WTC11 (cell line): ENCODE results near the gene AHRR. TPM values are rescaled to one million over a fixed set of nuclear protein-coding genes. Genes with fewer than 3 reads are reported as not detected.

Source experiments
- ATAC-seq: fragments of 200-7000 bp; cut with Tn5 transposase; 2 replicates; pipeline ENCODE4 v1.10.0; 2021; ENCODE audit warnings: mild to moderate bottlenecking, moderate library complexity
- CTCF ChIA-PET: fragments of 300-600 bp; sonication (Branson Sonifier 250); formaldehyde crosslinking; loops from one replicate; lab custom pipeline; 2021; ENCODE audit warnings: antibody characterized with exemption; lab: Charles Lee
- POLR2A ChIA-PET: fragments of 350-600 bp; sonication (Branson Sonifier 250); formaldehyde crosslinking; loops from one replicate; lab custom pipeline; 2021; ENCODE audit warnings: antibody characterized with exemption; lab: Charles Lee
- DNase-seq: peaks from one replicate; pipeline ENCODE4 v3.0.0; 2021; ENCODE audit warnings: low spot score
- H3K27ac Mint-ChIP-seq: 2 replicates; pipeline ENCODE4 v1.8.0; 2021; ENCODE audit warnings: mixed read lengths
- H3K27me3 Mint-ChIP-seq: 2 replicates; pipeline ENCODE4 v1.8.0; 2021; ENCODE audit warnings: low read depth, mild to moderate bottlenecking, moderate library complexity, mixed read lengths
- H3K36me3 Mint-ChIP-seq: 2 replicates; pipeline ENCODE4 v1.8.0; 2021; ENCODE audit warnings: mixed read lengths
- H3K4me1 Mint-ChIP-seq: 2 replicates; pipeline ENCODE4 v1.8.0; 2022; ENCODE audit warnings: mixed read lengths
- H3K4me3 Mint-ChIP-seq: 2 replicates; pipeline ENCODE4 v1.8.0; 2021; ENCODE audit warnings: mild to moderate bottlenecking, moderate library complexity, mixed read lengths
- H3K9me3 Mint-ChIP-seq: 2 replicates; pipeline ENCODE4 v1.8.0; 2021; ENCODE audit warnings: mixed read lengths
- ARID4B ChIP-seq: sonication (generic); formaldehyde crosslinking; IDR thresholded peaks from 2 replicates; pipeline ENCODE4 v1.8.0; 2023; ENCODE audit warnings: missing genetic modification reagents, mild to moderate bottlenecking, borderline replicate concordance
- CREM ChIP-seq: sonication (generic); formaldehyde crosslinking; IDR thresholded peaks from 2 replicates; pipeline ENCODE4 v1.8.1; 2022; ENCODE audit warnings: mild to moderate bottlenecking, missing genetic modification reagents, moderate library complexity
- E2F1 ChIP-seq: sonication (generic); formaldehyde crosslinking; IDR thresholded peaks from 2 replicates; pipeline ENCODE4 v1.8.0; 2022; ENCODE audit warnings: mild to moderate bottlenecking, missing genetic modification reagents
- ELF4 ChIP-seq: sonication (generic); formaldehyde crosslinking; IDR thresholded peaks from 2 replicates; pipeline ENCODE4 v1.8.1; 2022; ENCODE audit warnings: low read depth, mild to moderate bottlenecking, moderate library complexity, missing genetic modification reagents
- ERG ChIP-seq: fragments of 250-450 bp; sonication (Bioruptor Pico); IDR thresholded peaks from 2 replicates; pipeline ENCODE4 v1.8.0; 2021; ENCODE audit warnings: mild to moderate bottlenecking
- ESRRA ChIP-seq: sonication (generic); formaldehyde crosslinking; IDR thresholded peaks from 2 replicates; pipeline ENCODE4 v1.8.1; 2022; ENCODE audit warnings: mild to moderate bottlenecking, missing genetic modification reagents, borderline replicate concordance
- ETV6 ChIP-seq: sonication (generic); formaldehyde crosslinking; IDR thresholded peaks from 2 replicates; pipeline ENCODE4 v1.8.1; 2022; ENCODE audit warnings: mild to moderate bottlenecking, missing genetic modification reagents
- GABPB1 ChIP-seq: sonication (generic); formaldehyde crosslinking; IDR thresholded peaks from 2 replicates; pipeline ENCODE4 v1.8.1; 2023; ENCODE audit warnings: mild to moderate bottlenecking, missing genetic modification reagents
- HMGA2 ChIP-seq: fragments of 250-450 bp; sonication (Bioruptor Pico); IDR thresholded peaks from 2 replicates; pipeline ENCODE4 v1.4.0; 2021; ENCODE audit warnings: mild to moderate bottlenecking, moderate library complexity
- JUN ChIP-seq: sonication (generic); formaldehyde crosslinking; IDR thresholded peaks from 2 replicates; pipeline ENCODE4 v1.8.0; 2023; ENCODE audit warnings: mild to moderate bottlenecking, missing genetic modification reagents
- KAT7 ChIP-seq: sonication (generic); formaldehyde crosslinking; IDR thresholded peaks from 2 replicates; pipeline ENCODE4 v1.8.1; 2023; ENCODE audit warnings: missing genetic modification reagents, mild to moderate bottlenecking, borderline replicate concordance
- MAX ChIP-seq: sonication (generic); formaldehyde crosslinking; IDR thresholded peaks from 2 replicates; pipeline ENCODE4 v1.8.0; 2022; ENCODE audit warnings: mild to moderate bottlenecking, missing genetic modification reagents
- MLX ChIP-seq: sonication (generic); formaldehyde crosslinking; IDR thresholded peaks from 2 replicates; pipeline ENCODE4 v1.8.1; 2023; ENCODE audit warnings: mild to moderate bottlenecking, missing genetic modification reagents, moderate library complexity
- MXD4 ChIP-seq: fragments of 250-450 bp; sonication (Bioruptor Pico); IDR thresholded peaks from 2 replicates; pipeline ENCODE4 v1.8.0; 2021; ENCODE audit warnings: mild to moderate bottlenecking, moderate library complexity, borderline replicate concordance
- NR2C2 ChIP-seq: sonication (generic); formaldehyde crosslinking; IDR thresholded peaks from 2 replicates; pipeline ENCODE4 v1.8.0; 2022; ENCODE audit warnings: mild to moderate bottlenecking, missing genetic modification reagents
- RELA ChIP-seq: sonication (generic); formaldehyde crosslinking; IDR thresholded peaks from 2 replicates; pipeline ENCODE4 v1.8.1; 2022; ENCODE audit warnings: missing genetic modification reagents, mild to moderate bottlenecking, borderline replicate concordance
- RORB ChIP-seq: fragments of 250-450 bp; sonication (Bioruptor Pico); IDR thresholded peaks from 2 replicates; pipeline ENCODE4 v1.9.0; 2021; ENCODE audit warnings: mild to moderate bottlenecking
- SMAD4 ChIP-seq: sonication (generic); formaldehyde crosslinking; IDR thresholded peaks from 2 replicates; pipeline ENCODE4 v1.8.0; 2022; ENCODE audit warnings: mild to moderate bottlenecking, missing genetic modification reagents
- SOX15 ChIP-seq: fragments of 250-450 bp; sonication (Bioruptor Pico); IDR thresholded peaks from 2 replicates; pipeline ENCODE4 v1.9.0; 2021; ENCODE audit warnings: mild to moderate bottlenecking
- USF2 ChIP-seq: sonication (generic); formaldehyde crosslinking; IDR thresholded peaks from 2 replicates; pipeline ENCODE4 v1.8.1; 2023; ENCODE audit warnings: mild to moderate bottlenecking, missing genetic modification reagents, moderate library complexity
- ZBTB21 ChIP-seq: sonication (generic); formaldehyde crosslinking; IDR thresholded peaks from 2 replicates; pipeline ENCODE4 v1.8.1; 2023; ENCODE audit warnings: mild to moderate bottlenecking, missing genetic modification reagents, borderline replicate concordance
- ZBTB43 ChIP-seq: sonication (generic); formaldehyde crosslinking; IDR thresholded peaks from 2 replicates; pipeline ENCODE4 v1.8.1; 2023; ENCODE audit warnings: mild to moderate bottlenecking, missing genetic modification reagents
- ZNF416 ChIP-seq: fragments of 250-450 bp; sonication (Bioruptor Pico); IDR thresholded peaks from 2 replicates; pipeline ENCODE4 v1.9.0; 2021; ENCODE audit warnings: mild to moderate bottlenecking, inconsistent platforms
- ZNF423 ChIP-seq: fragments of 250-450 bp; sonication (Bioruptor Pico); IDR thresholded peaks from 2 replicates; pipeline ENCODE4 v2.1.2; 2022; ENCODE audit warnings: mild to moderate bottlenecking, moderate library complexity
- total RNA-seq: library from RNA; stranded (reverse); gene quantifications from 3 replicates; pipeline ENCODE4 v1.2.3, GENCODE V29; 2021

AHRR gene
- total RNA-seq, 1 experiment from 2014 or later: 4.5 TPM

- TF ChIP-seq JUN (CRISPR knock-in tag): no peak
- no peak for TF ChIP-seq NR2C2 (CRISPR knock-in tag)
- no peak for TF ChIP-seq ZBTB43 (CRISPR knock-in tag)
- no peak for TF ChIP-seq ARID4B (CRISPR knock-in tag)
- TF ChIP-seq SMAD4 (CRISPR knock-in tag): no peak
- TF ChIP-seq MXD4 (CRISPR knock-in tag): no peak
- TF ChIP-seq HMGA2 (CRISPR knock-in tag): no peak
- TF ChIP-seq ETV6 (CRISPR knock-in tag): no peak
- no peak for TF ChIP-seq SOX15 (CRISPR knock-in tag)
- TF ChIP-seq ELF4 (CRISPR knock-in tag): no peak
- no peak for TF ChIP-seq ESRRA (CRISPR knock-in tag)
- TF ChIP-seq KAT7 (CRISPR knock-in tag): no peak
- no peak for TF ChIP-seq GABPB1 (CRISPR knock-in tag)
- TF ChIP-seq MAX (CRISPR knock-in tag): no peak
- TF ChIP-seq ZBTB21 (CRISPR knock-in tag): no peak
- TF ChIP-seq RELA (CRISPR knock-in tag): no peak
- TF ChIP-seq, all 79 proteins: peak for 0
- ATAC-seq (no peak), DNase-seq (no peak)
- ChIA-PET POLR2A (no interaction called here), CTCF (no interaction called here)
- H3K27me3 Mint-ChIP-seq: peaks cover 3% of the 10 kb centered on the region; the same call in 1 of the 2 replicates
- H3K4me3 Mint-ChIP-seq: no peak overlapping the region
- H3K4me1 Mint-ChIP-seq: 0 out of 2 replicates have a peak, but pooled peaks cover 4% of the 10 kb centered on the region
- no peaks in the 10 kb centered on the region for H3K36me3 Mint-ChIP-seq
- no peaks in the 10 kb centered on the region for H3K9me3 Mint-ChIP-seq
- no peak overlapping the region for H3K27ac Mint-ChIP-seq
Measured at GRCh38 chr5:333945-334344, 12.4 kb downstream of the AHRR start.

GRCh38 chr5:334903-335739 lies 13.6 kb downstream of the AHRR start:
- no peak overlapping the region for H3K27ac Mint-ChIP-seq
- H3K4me1 Mint-ChIP-seq: 0 out of 2 replicates have a peak, but pooled peaks cover 4% of the 10 kb centered on the region
- DNase-seq: no peak
- no peaks in the 10 kb centered on the region for H3K9me3 Mint-ChIP-seq
- no peak overlapping the region for H3K4me3 Mint-ChIP-seq
- no peaks in the 10 kb centered on the region for H3K36me3 Mint-ChIP-seq
- CTCF ChIA-PET: interaction anchor here (0.8 to 1.1 kb wide), 2 partner anchors 15 to 79 kb away, joined by 3 read pairs; no protein-coding TSS in a partner anchor
- H3K27me3 Mint-ChIP-seq: peaks cover 3% of the 10 kb centered on the region; the same call in 1 of the 2 replicates
- POLR2A ChIA-PET: no interaction called here
- no peak for ATAC-seq
- TF ChIP-seq GABPB1 (CRISPR knock-in tag) (no peak), ERG (CRISPR knock-in tag) (no peak), MLX (CRISPR knock-in tag) (no peak), USF2 (CRISPR knock-in tag) (no peak), ESRRA (CRISPR knock-in tag) (no peak), RELA (CRISPR knock-in tag) (no peak), ZNF416 (CRISPR knock-in tag) (no peak), RORB (CRISPR knock-in tag) (no peak), ZBTB21 (CRISPR knock-in tag) (no peak), E2F1 (CRISPR knock-in tag) (no peak), CREM (CRISPR knock-in tag) (no peak), ZNF423 (CRISPR knock-in tag) (no peak)
